HEK293 (cell line): ENCODE data around the gene SZT2.

ENCODE experiments used
- YY2 ChIP-seq: fragments of 450-650 bp; formaldehyde crosslinking; IDR thresholded peaks from 2 replicates; pipeline ENCODE4 v1.5.1; 2016; ENCODE audit warnings: missing biosample characterization, missing genetic modification characterization
- ZNF670 ChIP-seq: fragments of 450-650 bp; formaldehyde crosslinking; IDR thresholded peaks from 2 replicates; pipeline ENCODE4 v1.5.1; 2016; ENCODE audit warnings: missing biosample characterization, missing genetic modification characterization, low read depth
- ZNF768 ChIP-seq: fragments of 450-650 bp; formaldehyde crosslinking; IDR thresholded peaks from 2 replicates; pipeline ENCODE4 v1.5.1; 2018; ENCODE audit warnings: missing biosample characterization, mild to moderate bottlenecking, missing genetic modification characterization
- ZSCAN16 ChIP-seq: fragments of 450-650 bp; formaldehyde crosslinking; IDR thresholded peaks from 2 replicates; pipeline ENCODE4 v1.5.1; 2016; ENCODE audit warnings: missing biosample characterization, missing genetic modification characterization
- TF ChIP-seq, protein P1 (sequence below): fragments of 450-650 bp; formaldehyde crosslinking; IDR thresholded peaks from 2 replicates; pipeline ENCODE4 v1.5.1; 2016; ENCODE audit warnings: missing biosample characterization, missing genetic modification characterization
- TF ChIP-seq, protein P2 (sequence below): fragments of 450-650 bp; formaldehyde crosslinking; IDR thresholded peaks from 2 replicates; pipeline ENCODE4 v1.5.1; 2016; ENCODE audit warnings: missing biosample characterization, missing genetic modification characterization

DNA sequence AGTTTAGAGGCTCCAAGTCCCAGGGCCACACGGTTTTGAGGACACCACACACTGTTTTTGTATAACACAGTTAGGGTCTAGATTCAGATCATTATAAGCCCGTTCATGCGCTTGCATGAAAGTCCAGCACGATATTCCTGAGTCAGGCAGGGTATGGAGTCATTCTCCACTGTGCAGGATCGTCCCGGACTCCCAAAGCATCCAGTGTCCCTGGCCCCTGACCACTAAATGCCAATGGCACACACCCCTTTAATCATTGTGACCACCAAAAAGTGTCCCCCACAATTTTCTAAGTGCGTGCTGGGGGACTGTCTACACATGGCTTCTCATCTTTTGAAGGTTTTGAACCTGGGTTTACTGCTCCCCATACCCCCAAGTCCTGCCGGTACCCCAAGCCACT is 113.8 kb downstream of the SZT2 start:
- TF ChIP-seq, protein P1, sequence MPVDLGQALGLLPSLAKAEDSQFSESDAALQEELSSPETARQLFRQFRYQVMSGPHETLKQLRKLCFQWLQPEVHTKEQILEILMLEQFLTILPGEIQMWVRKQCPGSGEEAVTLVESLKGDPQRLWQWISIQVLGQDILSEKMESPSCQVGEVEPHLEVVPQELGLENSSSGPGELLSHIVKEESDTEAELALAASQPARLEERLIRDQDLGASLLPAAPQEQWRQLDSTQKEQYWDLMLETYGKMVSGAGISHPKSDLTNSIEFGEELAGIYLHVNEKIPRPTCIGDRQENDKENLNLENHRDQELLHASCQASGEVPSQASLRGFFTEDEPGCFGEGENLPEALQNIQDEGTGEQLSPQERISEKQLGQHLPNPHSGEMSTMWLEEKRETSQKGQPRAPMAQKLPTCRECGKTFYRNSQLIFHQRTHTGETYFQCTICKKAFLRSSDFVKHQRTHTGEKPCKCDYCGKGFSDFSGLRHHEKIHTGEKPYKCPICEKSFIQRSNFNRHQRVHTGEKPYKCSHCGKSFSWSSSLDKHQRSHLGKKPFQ (tag by site-specific recombination), result no peak
- TF ChIP-seq, protein P2, sequence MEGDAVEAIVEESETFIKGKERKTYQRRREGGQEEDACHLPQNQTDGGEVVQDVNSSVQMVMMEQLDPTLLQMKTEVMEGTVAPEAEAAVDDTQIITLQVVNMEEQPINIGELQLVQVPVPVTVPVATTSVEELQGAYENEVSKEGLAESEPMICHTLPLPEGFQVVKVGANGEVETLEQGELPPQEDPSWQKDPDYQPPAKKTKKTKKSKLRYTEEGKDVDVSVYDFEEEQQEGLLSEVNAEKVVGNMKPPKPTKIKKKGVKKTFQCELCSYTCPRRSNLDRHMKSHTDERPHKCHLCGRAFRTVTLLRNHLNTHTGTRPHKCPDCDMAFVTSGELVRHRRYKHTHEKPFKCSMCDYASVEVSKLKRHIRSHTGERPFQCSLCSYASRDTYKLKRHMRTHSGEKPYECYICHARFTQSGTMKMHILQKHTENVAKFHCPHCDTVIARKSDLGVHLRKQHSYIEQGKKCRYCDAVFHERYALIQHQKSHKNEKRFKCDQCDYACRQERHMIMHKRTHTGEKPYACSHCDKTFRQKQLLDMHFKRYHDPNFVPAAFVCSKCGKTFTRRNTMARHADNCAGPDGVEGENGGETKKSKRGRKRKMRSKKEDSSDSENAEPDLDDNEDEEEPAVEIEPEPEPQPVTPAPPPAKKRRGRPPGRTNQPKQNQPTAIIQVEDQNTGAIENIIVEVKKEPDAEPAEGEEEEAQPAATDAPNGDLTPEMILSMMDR, result no peak
- TF ChIP-seq YY2 (no peak), ZNF670 (tag by site-specific recombination) (no peak), ZNF768 (no peak), ZSCAN16 (no peak)
